Bronchial epithelial cell (primary cell): ENCODE measurements around the gene BNIPL. TPM values are rescaled to one million over a fixed set of nuclear protein-coding genes. Genes with fewer than 3 reads are reported as not detected.

Source experiments
- DNase-seq: peaks from one replicate; pipeline ENCODE4 v3.0.0-alpha.2; 2010; ENCODE audit warnings: low read depth
- FAIRE-seq: peaks from 2 replicates; lab custom pipeline; 2011; peaks lifted over from hg19 to GRCh38; lab: Jason Lieb, UNC
- H3K27me3 ChIP-seq: 2 replicates; pipeline ENCODE4 v1.5.1; 2011; ENCODE audit warnings: low read length; ENCODE audit not compliant: control insufficient read depth, insufficient read depth
- H3K36me3 ChIP-seq: 2 replicates; pipeline ENCODE4 v1.5.1; 2011; ENCODE audit warnings: low read length; ENCODE audit not compliant: control insufficient read depth, insufficient read depth
- H3K4me3 ChIP-seq: 2 replicates; pipeline ENCODE4 v1.5.1; 2011; ENCODE audit warnings: mild to moderate bottlenecking, low read depth, low read length, control low read depth
- CTCF ChIP-seq: IDR thresholded peaks from 2 replicates; pipeline ENCODE4 v1.5.1; 2011; ENCODE audit warnings: mild to moderate bottlenecking, moderate library complexity, low read length, control low read depth, inconsistent platforms; ENCODE audit not compliant: insufficient read depth, severe bottlenecking
- total RNA-seq: library from RNA; depleted of rRNA; stranded (reverse); fragments of >200 nt; gene quantifications from 2 replicates; pipeline ENCODE4 v1.2.1, GENCODE V29; 2014

BNIPL gene
- total RNA-seq, 1 donor from 2014 or later = 4.7 TPM

- H3K4me3 ChIP-seq = no peak overlapping the region
- H3K36me3 ChIP-seq = no peaks in the 10 kb centered on the region
- no peaks in the 10 kb centered on the region for H3K27me3 ChIP-seq
- no peak for DNase-seq
- no peak for TF ChIP-seq CTCF
- FAIRE-seq = no peak
Measured at GRCh38 chr1:151010346-151010726, 26.1 kb upstream of the BNIPL start.

- no peak for FAIRE-seq
- Histone ChIP-seq H3K4me3 (no peak overlapping the region), H3K36me3 (no peaks in the 10 kb centered on the region), H3K27me3 (no peaks in the 10 kb centered on the region)
- no peak for DNase-seq
- TF ChIP-seq CTCF = no peak
Measured at GRCh38 chr1:151011154-151011850, 25.1 kb upstream of the BNIPL start.

- DNase-seq (no peak), FAIRE-seq (no peak)
- Histone ChIP-seq H3K4me3 (no peak overlapping the region), H3K36me3 (no peaks in the 10 kb centered on the region), H3K27me3 (no peaks in the 10 kb centered on the region)
- TF ChIP-seq CTCF = no peak
Measured at GRCh38 chr1:151012684-151013471, 23.5 kb upstream of the BNIPL start.

- no peak for DNase-seq
- no peak for TF ChIP-seq CTCF
- no peak for FAIRE-seq
- Histone ChIP-seq H3K36me3 (no peaks in the 10 kb centered on the region), H3K27me3 (no peaks in the 10 kb centered on the region), H3K4me3 (no peak overlapping the region)
Measured at GRCh38 chr1:151013518-151013917, 22.9 kb upstream of the BNIPL start.

- H3K27me3 ChIP-seq = no peaks in the 10 kb centered on the region
- peak; percentile 13 for FAIRE-seq
- H3K4me3 ChIP-seq = no peak overlapping the region
- DNase-seq = peak; percentile 64
- H3K36me3 ChIP-seq = peaks cover 4% of the 10 kb centered on the region
- TF ChIP-seq CTCF = peak; percentile 83
Measured at GRCh38 chr1:151024540-151025146, 11.7 kb upstream of the BNIPL start.
